Ovary (tissue), 3 donors: ENCODE data around the gene ABTB2.

ENCODE experiments used
- CTCF ChIP-seq, 3 donors: fragments of 450-650 bp in 2 of 3; fragments of 200-600 bp in 1 of 3; IDR thresholded peaks; one replicate each; pipeline versions ENCODE4 v1.5.1 to v1.8.0; 2016 to 2022; ENCODE audit warnings: antibody characterized with exemption in 3 of 3, mild to moderate bottlenecking in 1 of 3
- EP300 ChIP-seq: sonication (generic); formaldehyde crosslinking; IDR thresholded peaks from one replicate; pipeline ENCODE4 v1.6.1; 2017; ENCODE audit warnings: antibody characterized with exemption
- POLR2A ChIP-seq: fragments of 450-650 bp; IDR thresholded peaks from one replicate; pipeline ENCODE4 v1.6.1; 2017; ENCODE audit warnings: antibody characterized with exemption, mild to moderate bottlenecking, moderate library complexity
- donor health status: DM: no; HTN: no; CAD: no.

- TF ChIP-seq EP300 = no peak
- no peak for TF ChIP-seq CTCF (IDR thresholded peaks at IDR 0.05)
- TF ChIP-seq POLR2A = no peak
Observed at GRCh38 chr11:34303028-34303570, 54.7 kb downstream of the ABTB2 start.
